ENCODE results near the gene TENT5C. TPM values are rescaled to one million over a fixed set of nuclear protein-coding genes. Genes with fewer than 3 reads are reported as not detected.

TENT5C gene
- total and polyA plus RNA-seq, 9 of the 15 experiments (the other 6 are each of a cell fraction or from before 2014, with no cell fraction given) = 1.8 to 7.7 (median 4.0) TPM

DNA sequence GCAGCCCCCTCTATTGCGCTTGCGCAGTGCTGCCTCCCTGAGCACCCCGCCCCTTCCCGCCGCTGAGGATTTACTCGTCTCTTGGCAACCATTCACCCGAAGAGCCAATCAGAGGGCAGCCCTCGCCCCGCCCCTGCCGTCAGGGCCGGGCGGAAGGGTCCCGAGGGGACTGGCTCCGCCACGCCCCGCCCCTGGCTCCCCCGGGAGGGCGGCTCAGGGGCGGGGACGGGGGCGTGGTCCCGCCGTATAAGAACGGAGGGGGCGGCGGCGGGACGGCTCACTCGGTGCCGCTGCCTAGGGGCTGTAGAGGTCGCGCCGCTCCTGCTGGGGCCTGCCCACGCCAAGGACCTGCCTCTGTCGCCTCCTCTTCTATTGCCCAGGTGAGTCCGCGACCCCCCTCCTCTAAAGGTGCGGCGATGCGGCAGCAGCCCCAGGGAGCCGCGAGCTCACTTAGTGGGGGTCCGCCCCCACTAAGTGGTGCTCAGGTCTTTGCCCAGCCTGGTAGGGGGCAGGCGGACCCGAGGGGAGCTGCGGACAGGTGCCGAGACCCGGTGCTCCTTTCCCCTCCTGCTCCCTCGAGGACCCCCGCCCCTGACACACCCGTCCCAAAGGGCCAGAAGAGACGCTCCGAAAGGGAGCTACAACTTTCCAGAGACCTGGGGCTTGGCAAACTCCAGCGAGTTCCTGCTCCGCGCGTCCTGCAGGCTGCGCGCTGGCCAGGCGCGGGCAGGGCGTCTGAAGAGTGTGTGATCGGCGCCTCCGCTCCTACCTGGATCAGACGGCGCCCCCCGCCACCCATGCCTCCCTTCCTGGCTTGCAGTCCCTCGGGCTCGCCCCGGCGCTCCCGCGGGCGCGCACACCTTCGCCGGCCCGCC is at the start of gene TENT5C (continued):
- TF ChIP-seq ZNF140 (CRISPR knock-in tag; IDR thresholded peaks at IDR 0.05) (no peak), MCM7 (IDR thresholded peaks at IDR 0.05) (no peak), ZNF75A (CRISPR knock-in tag; IDR thresholded peaks at IDR 0.05) (no peak), MAFF (IDR thresholded peaks at IDR 0.05; ENCODE audit: low read length) (no peak), SMC3 (conservative IDR thresholded peaks at IDR 0.05; ENCODE audit: insufficient read depth, low read depth, low read length) (0 out of 2 replicates have a peak, but pooled peaks have one; percentile 2), SIN3A (IDR thresholded peaks at IDR 0.05; ENCODE audit: borderline replicate concordance in 2 of 2, control insufficient read depth in 1 of 2, low read depth in 2 of 2, low read length in 2 of 2) (peak; percentile 55 to 90; a peak in 3 of 4 replicates), DPF2 (IDR thresholded peaks at IDR 0.05) (no peak), RUNX1 (IDR thresholded peaks at IDR 0.05; ENCODE audit: low read depth) (no peak), SMARCC2 (IDR thresholded peaks at IDR 0.05; ENCODE audit: low read depth) (peak; percentile 17; the same call in 1 of the 2 replicates), MYNN (IDR thresholded peaks at IDR 0.05) (no peak; the same call in 1 of the 2 replicates), MYNN (CRISPR knock-in tag; IDR thresholded peaks at IDR 0.05) (no peak), ZNF121 (CRISPR knock-in tag; conservative IDR thresholded peaks at IDR 0.05) (no peak), HDAC1 (IDR thresholded peaks at IDR 0.05) (peak in 1 of 2 experiments; percentile 63; a peak in 1 of 4 replicates), NUFIP1 (IDR thresholded peaks at IDR 0.05; ENCODE audit: partially characterized antibody) (no peak), TARDBP (IDR thresholded peaks at IDR 0.05) (peak; percentile 46; the same call in 1 of the 2 replicates), TCF3 (CRISPR knock-in tag; IDR thresholded peaks at IDR 0.05) (peak; percentile 15; the same call in 1 of the 2 replicates), TBP (optimal IDR thresholded peaks at IDR 0.05; ENCODE audit: low read depth, low read length) (peak; percentile 99), SMAD4 (CRISPR knock-in tag; conservative IDR thresholded peaks at IDR 0.05) (no peak; the same call in 1 of the 2 replicates), ZNF766 (CRISPR knock-in tag; conservative IDR thresholded peaks at IDR 0.05) (no peak), NR1H2 (CRISPR knock-in tag; IDR thresholded peaks at IDR 0.05) (0 out of 2 replicates have a peak, but pooled peaks have one; percentile 30), ZFP36 (IDR thresholded peaks at IDR 0.05; ENCODE audit: low read depth, low read length, partially characterized antibody) (no peak), SNIP1 (IDR thresholded peaks at IDR 0.05; ENCODE audit: low read depth) (no peak)
- TF ChIP-seq, protein P1, sequence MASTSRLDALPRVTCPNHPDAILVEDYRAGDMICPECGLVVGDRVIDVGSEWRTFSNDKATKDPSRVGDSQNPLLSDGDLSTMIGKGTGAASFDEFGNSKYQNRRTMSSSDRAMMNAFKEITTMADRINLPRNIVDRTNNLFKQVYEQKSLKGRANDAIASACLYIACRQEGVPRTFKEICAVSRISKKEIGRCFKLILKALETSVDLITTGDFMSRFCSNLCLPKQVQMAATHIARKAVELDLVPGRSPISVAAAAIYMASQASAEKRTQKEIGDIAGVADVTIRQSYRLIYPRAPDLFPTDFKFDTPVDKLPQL (IDR thresholded peaks at IDR 0.05; ENCODE audit: extremely low read depth, insufficient read length) = peak; percentile 88
- TF ChIP-seq, protein P2, sequence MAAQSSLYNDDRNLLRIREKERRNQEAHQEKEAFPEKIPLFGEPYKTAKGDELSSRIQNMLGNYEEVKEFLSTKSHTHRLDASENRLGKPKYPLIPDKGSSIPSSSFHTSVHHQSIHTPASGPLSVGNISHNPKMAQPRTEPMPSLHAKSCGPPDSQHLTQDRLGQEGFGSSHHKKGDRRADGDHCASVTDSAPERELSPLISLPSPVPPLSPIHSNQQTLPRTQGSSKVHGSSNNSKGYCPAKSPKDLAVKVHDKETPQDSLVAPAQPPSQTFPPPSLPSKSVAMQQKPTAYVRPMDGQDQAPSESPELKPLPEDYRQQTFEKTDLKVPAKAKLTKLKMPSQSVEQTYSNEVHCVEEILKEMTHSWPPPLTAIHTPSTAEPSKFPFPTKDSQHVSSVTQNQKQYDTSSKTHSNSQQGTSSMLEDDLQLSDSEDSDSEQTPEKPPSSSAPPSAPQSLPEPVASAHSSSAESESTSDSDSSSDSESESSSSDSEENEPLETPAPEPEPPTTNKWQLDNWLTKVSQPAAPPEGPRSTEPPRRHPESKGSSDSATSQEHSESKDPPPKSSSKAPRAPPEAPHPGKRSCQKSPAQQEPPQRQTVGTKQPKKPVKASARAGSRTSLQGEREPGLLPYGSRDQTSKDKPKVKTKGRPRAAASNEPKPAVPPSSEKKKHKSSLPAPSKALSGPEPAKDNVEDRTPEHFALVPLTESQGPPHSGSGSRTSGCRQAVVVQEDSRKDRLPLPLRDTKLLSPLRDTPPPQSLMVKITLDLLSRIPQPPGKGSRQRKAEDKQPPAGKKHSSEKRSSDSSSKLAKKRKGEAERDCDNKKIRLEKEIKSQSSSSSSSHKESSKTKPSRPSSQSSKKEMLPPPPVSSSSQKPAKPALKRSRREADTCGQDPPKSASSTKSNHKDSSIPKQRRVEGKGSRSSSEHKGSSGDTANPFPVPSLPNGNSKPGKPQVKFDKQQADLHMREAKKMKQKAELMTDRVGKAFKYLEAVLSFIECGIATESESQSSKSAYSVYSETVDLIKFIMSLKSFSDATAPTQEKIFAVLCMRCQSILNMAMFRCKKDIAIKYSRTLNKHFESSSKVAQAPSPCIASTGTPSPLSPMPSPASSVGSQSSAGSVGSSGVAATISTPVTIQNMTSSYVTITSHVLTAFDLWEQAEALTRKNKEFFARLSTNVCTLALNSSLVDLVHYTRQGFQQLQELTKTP (IDR thresholded peaks at IDR 0.05; ENCODE audit: low read depth in 1 of 2, partially characterized antibody in 2 of 2) = peak in 1 of 2 experiments; percentile 50
- TF ChIP-seq, protein P3, sequence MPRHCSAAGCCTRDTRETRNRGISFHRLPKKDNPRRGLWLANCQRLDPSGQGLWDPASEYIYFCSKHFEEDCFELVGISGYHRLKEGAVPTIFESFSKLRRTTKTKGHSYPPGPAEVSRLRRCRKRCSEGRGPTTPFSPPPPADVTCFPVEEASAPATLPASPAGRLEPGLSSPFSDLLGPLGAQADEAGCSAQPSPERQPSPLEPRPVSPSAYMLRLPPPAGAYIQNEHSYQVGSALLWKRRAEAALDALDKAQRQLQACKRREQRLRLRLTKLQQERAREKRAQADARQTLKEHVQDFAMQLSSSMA (CRISPR knock-in tag; IDR thresholded peaks at IDR 0.05) = no peak

Data from K562 (cell line).